Neural progenitor cell (in vitro differentiated cells): ENCODE measurements around the gene PLSCR1.

Experiments used
- EZH2phosphoT487 ChIP-seq: fragments of 200-600 bp; sonication (generic); IDR thresholded peaks from 2 replicates; pipeline ENCODE4 v1.6.1; 2017; ENCODE audit warnings: antibody characterized with exemption
- TF ChIP-seq, protein P1 (sequence below): fragments of 200-600 bp; sonication (generic); IDR thresholded peaks from 2 replicates; pipeline ENCODE4 v1.5.1; 2017; ENCODE audit warnings: antibody characterized with exemption, mild to moderate bottlenecking

- no peak for TF ChIP-seq EZH2phosphoT487
- TF ChIP-seq, protein P1, sequence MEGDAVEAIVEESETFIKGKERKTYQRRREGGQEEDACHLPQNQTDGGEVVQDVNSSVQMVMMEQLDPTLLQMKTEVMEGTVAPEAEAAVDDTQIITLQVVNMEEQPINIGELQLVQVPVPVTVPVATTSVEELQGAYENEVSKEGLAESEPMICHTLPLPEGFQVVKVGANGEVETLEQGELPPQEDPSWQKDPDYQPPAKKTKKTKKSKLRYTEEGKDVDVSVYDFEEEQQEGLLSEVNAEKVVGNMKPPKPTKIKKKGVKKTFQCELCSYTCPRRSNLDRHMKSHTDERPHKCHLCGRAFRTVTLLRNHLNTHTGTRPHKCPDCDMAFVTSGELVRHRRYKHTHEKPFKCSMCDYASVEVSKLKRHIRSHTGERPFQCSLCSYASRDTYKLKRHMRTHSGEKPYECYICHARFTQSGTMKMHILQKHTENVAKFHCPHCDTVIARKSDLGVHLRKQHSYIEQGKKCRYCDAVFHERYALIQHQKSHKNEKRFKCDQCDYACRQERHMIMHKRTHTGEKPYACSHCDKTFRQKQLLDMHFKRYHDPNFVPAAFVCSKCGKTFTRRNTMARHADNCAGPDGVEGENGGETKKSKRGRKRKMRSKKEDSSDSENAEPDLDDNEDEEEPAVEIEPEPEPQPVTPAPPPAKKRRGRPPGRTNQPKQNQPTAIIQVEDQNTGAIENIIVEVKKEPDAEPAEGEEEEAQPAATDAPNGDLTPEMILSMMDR: no peak
Observed at GRCh38 chr3:146557745-146558144, 13.3 kb upstream of the PLSCR1 start.
